Prostate gland (tissue), 2 donors: Measurements from ENCODE around the gene BCAS2. TPM values are rescaled to one million over a fixed set of nuclear protein-coding genes. Genes with fewer than 3 reads are reported as not detected.

Experiments used
- DNase-seq: peaks from one replicate; pipeline ENCODE4 v3.0.0-alpha.2; 2019; ENCODE audit warnings: low spot score
- H3K27ac ChIP-seq, 2 donors: fragments of 200-600 bp; sonication (generic); 2 replicates each; pipeline ENCODE4 v1.5.1; 2017 to 2019
- H3K27me3 ChIP-seq: fragments of 200-600 bp; sonication (generic); replicated peaks from 2 replicates; pipeline ENCODE4 v1.5.1; 2019; ENCODE audit not compliant: insufficient read depth
- H3K36me3 ChIP-seq, 2 donors: fragments of 200-600 bp; sonication (generic); 1 replicate in 1 of 2; 2 replicates in 1 of 2; pipeline versions ENCODE4 v1.5.1 to v1.8.1; 2017 to 2019
- H3K4me1 ChIP-seq: fragments of 200-600 bp; sonication (generic); replicated peaks from 2 replicates; pipeline ENCODE4 v1.5.1; 2019
- H3K4me3 ChIP-seq, 2 donors: fragments of 200-600 bp; sonication (generic); 2 replicates each; pipeline ENCODE4 v1.5.1; 2017 to 2019
- H3K9me3 ChIP-seq: fragments of 200-600 bp; sonication (generic); 2 replicates; pipeline ENCODE4 v1.5.1; 2017
- CTCF ChIP-seq, 4 experiments: fragments of 200-600 bp in 2 of 4; fragments of 450-650 bp in 2 of 4; sonication (generic) in 2 of 4; IDR thresholded peaks; 1 replicate in 3 of 4; 2 replicates in 1 of 4; pipeline ENCODE4 v1.5.1; 2016 to 2019; ENCODE audit warnings: antibody characterized with exemption in 4 of 4, mild to moderate bottlenecking in 2 of 4, moderate library complexity in 2 of 4
- POLR2A ChIP-seq: fragments of 450-650 bp; IDR thresholded peaks from one replicate; pipeline ENCODE4 v1.6.1; 2016; ENCODE audit warnings: antibody characterized with exemption, mild to moderate bottlenecking
- POLR2AphosphoS5 ChIP-seq: sonication (generic); formaldehyde crosslinking; IDR thresholded peaks from one replicate; pipeline ENCODE4 v1.6.1; 2017; ENCODE audit warnings: antibody characterized with exemption
- WGBS: methylation state at CpG from one replicate; pipeline ENCODE4 v1.1.5; 2018; 5-methylcytosine and 5-hydroxymethylcytosine counted together
- intact Hi-C: fragments of 100-400 bp; cut with DNase I; formaldehyde crosslinking; loops from one replicate; pipeline ENCODE4 v1.14.2; 2022
- total RNA-seq, 2 donors: library from RNA; depleted of rRNA; stranded (reverse); fragments of >200 nt; gene quantifications; one replicate each; pipeline ENCODE4 v1.1.0, GENCODE V29; 2016

BCAS2 gene
- total RNA-seq, 2 donors from 2014 or later: 35.9 to 38.5 TPM

DNA sequence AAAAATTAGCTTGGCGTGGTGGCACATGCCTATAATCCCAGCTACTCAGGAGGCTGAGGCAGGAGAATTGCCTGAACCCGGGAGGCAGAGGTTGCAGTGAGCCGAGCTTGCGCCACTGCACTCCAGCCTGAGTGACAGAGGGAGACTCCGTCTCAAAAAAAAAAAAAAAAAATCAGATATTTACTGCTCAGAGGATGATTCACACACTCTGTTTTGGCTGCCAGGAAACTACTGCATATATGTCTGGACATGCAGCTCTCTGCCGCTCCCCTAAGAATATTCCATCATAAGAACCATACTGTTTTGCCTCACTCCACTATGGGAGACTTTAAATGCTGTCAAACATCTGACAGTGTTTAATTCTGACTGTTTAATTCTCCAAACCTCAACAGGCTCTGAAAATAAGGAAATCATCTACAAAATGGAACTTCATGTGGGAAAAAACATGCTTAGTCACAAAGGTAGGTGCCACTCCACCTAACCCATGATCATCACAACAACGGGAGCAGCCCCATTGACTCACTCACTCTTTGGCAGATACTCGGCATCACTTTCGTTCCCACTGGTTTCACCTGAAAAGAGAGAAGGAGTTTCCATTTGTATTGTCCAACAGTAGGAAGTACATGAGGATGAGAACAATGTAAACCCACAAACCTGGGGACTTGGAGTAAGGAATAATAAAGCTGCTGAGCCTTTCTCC lies 29.3 kb upstream of the BCAS2 start:
- Histone ChIP-seq H3K4me1 (no peaks in the 10 kb centered on the region), H3K27me3 (no peaks in the 10 kb centered on the region), H3K9me3 (no peaks in the 10 kb centered on the region), H3K4me3 (no peak overlapping the region), H3K27ac (peak overlapping the region in 1 of 2 donors; percentile 25), H3K36me3 (no peaks in the 10 kb centered on the region)
- TF ChIP-seq POLR2A: peak; percentile 19
- peak; percentile 58 for TF ChIP-seq POLR2AphosphoS5
- TF ChIP-seq CTCF (IDR thresholded peaks at IDR 0.05): no peak
- peak; percentile 63 for DNase-seq
- 63% methylated on average over 9 of the region's 9 CpGs for WGBS
- intact Hi-C loops: no loop called here

DNA sequence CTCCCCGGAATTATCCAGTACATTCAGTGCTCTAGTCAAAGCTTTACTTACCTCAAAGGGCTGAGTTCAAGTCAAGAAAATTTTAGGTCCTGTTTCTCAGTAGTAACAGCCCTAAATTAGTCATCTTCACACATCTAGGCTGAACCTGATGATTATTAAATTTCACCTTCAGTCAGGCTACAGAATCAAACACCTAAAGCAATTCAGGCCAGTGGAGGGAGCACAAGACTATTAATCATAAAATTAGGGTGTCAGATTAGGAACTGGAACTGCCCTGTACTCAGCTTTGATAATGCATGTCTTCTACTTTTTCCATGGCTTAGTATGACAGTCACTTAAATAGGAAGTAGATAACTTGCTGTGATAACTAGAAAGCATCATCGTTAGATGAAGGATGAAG lies 28.4 kb upstream of the BCAS2 start:
- no peak for DNase-seq
- Histone ChIP-seq H3K27me3 (no peaks in the 10 kb centered on the region), H3K36me3 (no peaks in the 10 kb centered on the region), H3K9me3 (no peaks in the 10 kb centered on the region), H3K4me3 (no peak overlapping the region), H3K27ac (no peak overlapping the region), H3K4me1 (no peaks in the 10 kb centered on the region)
- TF ChIP-seq POLR2A (no peak), POLR2AphosphoS5 (no peak), CTCF (IDR thresholded peaks at IDR 0.05) (no peak)
- 92% methylated on average over 2 of the region's 2 CpGs for WGBS
- intact Hi-C loops: no loop called here

GRCh38 chr1:114609026-114609425 lies 27.6 kb upstream of the BCAS2 start:
- no peaks in the 10 kb centered on the region for H3K9me3 ChIP-seq
- no peaks in the 10 kb centered on the region for H3K27me3 ChIP-seq
- no peaks in the 10 kb centered on the region for H3K4me1 ChIP-seq
- no peak overlapping the region for H3K4me3 ChIP-seq
- H3K27ac ChIP-seq: no peak overlapping the region
- intact Hi-C loops: no loop called here
- TF ChIP-seq POLR2AphosphoS5 (no peak), CTCF (IDR thresholded peaks at IDR 0.05) (no peak), POLR2A (no peak)
- no peak for DNase-seq
- no peaks in the 10 kb centered on the region for H3K36me3 ChIP-seq
- 92% methylated on average over 3 of the region's 3 CpGs for WGBS

GRCh38 chr1:114607223-114607622 lies 25.8 kb upstream of the BCAS2 start:
- intact Hi-C loops: no loop called here
- 72% methylated on average over 1 of the region's 1 CpG for WGBS
- TF ChIP-seq POLR2A (no peak), POLR2AphosphoS5 (no peak), CTCF (IDR thresholded peaks at IDR 0.05) (no peak)
- H3K4me3 ChIP-seq: no peak overlapping the region
- no peaks in the 10 kb centered on the region for H3K4me1 ChIP-seq
- no peaks in the 10 kb centered on the region for H3K36me3 ChIP-seq
- no peak overlapping the region for H3K27ac ChIP-seq
- H3K9me3 ChIP-seq: no peaks in the 10 kb centered on the region
- no peak for DNase-seq
- H3K27me3 ChIP-seq: no peaks in the 10 kb centered on the region

DNA sequence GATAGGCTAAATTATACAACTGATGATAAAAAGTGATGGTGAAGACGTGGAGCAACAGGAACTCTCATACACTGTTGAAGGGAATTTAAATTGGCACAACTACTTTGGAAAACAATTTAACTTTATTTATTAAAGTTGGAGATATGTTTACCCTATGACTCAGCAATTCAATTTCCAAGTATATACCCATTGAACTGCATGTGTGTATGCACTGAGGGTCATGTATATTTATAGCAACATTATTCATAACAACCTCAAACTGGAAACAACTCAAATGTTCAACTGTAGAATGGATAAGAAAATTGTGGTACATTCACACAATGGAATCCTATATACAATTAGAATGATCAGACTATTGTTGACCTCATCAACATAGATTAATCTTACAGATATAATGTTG lies 16.5 kb upstream of the BCAS2 start:
- TF ChIP-seq POLR2A (no peak), POLR2AphosphoS5 (no peak), CTCF (IDR thresholded peaks at IDR 0.05) (no peak)
- H3K27ac ChIP-seq: no peak overlapping the region
- no peaks in the 10 kb centered on the region for H3K4me1 ChIP-seq
- H3K27me3 ChIP-seq: no peaks in the 10 kb centered on the region
- H3K9me3 ChIP-seq: no peaks in the 10 kb centered on the region
- H3K36me3 ChIP-seq: no peaks in the 10 kb centered on the region
- intact Hi-C loops: no loop called here
- 97% methylated on average over 1 of the region's 1 CpG for WGBS
- no peak overlapping the region for H3K4me3 ChIP-seq
- no peak for DNase-seq
